Stomach (tissue), 4 donors: ENCODE data around the gene ATG7.

Source experiments
- CTCF ChIP-seq, 7 experiments: fragments of 450-650 bp in 4 of 7; fragments of 200-600 bp in 3 of 7; sonication (generic) in 3 of 7; IDR thresholded peaks; one replicate each; pipeline ENCODE4 v1.5.1; 2016 to 2019; ENCODE audit warnings: antibody characterized with exemption in 7 of 7, control low read depth in 2 of 7, mild to moderate bottlenecking in 1 of 7
- EP300 ChIP-seq: sonication (generic); formaldehyde crosslinking; IDR thresholded peaks from one replicate; pipeline ENCODE4 v1.6.1; 2017; ENCODE audit warnings: antibody characterized with exemption
- POLR2A ChIP-seq, 4 donors: fragments of 450-650 bp; IDR thresholded peaks; one replicate each; pipeline ENCODE4 v1.6.1; 2016; ENCODE audit warnings: antibody characterized with exemption in 4 of 4, control low read depth in 2 of 4, mild to moderate bottlenecking in 1 of 4, moderate library complexity in 1 of 4
- POLR2AphosphoS5 ChIP-seq, 3 donors: sonication (generic); formaldehyde crosslinking; IDR thresholded peaks; one replicate each; pipeline ENCODE4 v1.6.1; 2016; ENCODE audit warnings: antibody characterized with exemption in 3 of 3

GRCh38 chr3:11565932-11566331 lies 293.7 kb downstream of the ATG7 start:
- TF ChIP-seq CTCF (IDR thresholded peaks at IDR 0.05) (no peak), EP300 (no peak), POLR2A (IDR thresholded peaks at IDR 0.05) (no peak), POLR2AphosphoS5 (IDR thresholded peaks at IDR 0.05) (no peak)
